NCI-H82 treated with DMSO at 0.1 percent for 48 hours (cell line): ENCODE measurements around the gene FNDC8.
"Not testable (repeated sequence)": the region's sequence is repeated elsewhere in the genome, so short reads cannot be mapped to it uniquely, and the experiment has no call there.

Experiments
- DNase-seq: peaks from one replicate; lab custom pipeline; 2025; ENCODE audit not compliant: unreplicated experiment; lab: John Stamatoyannopoulos, UW

FNDC8 gene

DNA sequence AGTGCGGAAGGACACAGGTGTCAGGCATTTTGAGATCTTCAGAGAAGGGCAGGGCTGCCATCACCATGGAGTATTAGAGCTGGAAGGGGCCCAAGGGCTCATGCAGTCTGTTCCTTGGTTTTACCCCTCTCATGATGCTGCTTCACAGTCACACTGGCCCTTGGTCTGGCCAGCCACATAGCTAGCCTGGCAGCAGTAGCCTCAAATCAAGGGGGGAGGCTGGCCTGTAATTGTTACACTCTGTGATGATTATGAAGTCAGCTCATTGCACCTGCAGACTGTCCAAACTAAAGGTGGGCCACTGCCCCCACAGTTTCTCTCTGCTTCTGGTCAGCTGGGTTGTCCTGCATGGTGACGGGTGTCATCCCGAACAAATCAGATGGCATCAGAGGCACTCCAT, at the start of gene FNDC8:
Gene FNDC8 (plus strand): TSS at position 301 of the 400 bp plus-strand sequence. CDS start 79 bp downstream, at position 380.
- DNase-seq: no peak

DNA sequence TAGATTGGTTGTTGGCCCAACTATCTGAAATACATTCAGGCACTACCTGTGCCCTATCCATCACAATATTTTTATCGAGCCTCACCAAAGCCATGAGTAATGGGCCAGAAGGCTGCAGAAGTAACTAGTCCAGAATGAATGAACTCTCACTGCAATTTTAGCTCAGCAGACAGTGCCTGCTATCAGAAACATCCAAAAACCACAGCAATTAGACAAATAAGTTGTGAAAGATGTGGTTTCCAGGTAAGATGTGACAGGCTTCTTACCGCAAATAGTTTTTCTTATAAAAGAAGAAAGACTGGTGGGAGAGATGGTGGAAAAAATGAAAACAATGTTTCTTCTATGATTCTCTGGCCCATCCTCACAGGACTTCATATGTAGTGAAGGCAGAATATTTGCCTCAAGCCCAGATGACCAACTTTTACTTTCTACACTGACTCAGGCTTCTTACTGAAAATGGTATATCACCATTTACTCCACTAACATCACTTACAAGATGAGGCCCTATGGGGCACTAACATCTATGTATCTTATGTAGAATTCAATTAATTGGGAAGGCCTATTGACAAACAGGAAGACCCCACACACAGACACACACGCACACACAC, 48.1 kb upstream of the FNDC8 start:
- DNase-seq: no peak

DNA sequence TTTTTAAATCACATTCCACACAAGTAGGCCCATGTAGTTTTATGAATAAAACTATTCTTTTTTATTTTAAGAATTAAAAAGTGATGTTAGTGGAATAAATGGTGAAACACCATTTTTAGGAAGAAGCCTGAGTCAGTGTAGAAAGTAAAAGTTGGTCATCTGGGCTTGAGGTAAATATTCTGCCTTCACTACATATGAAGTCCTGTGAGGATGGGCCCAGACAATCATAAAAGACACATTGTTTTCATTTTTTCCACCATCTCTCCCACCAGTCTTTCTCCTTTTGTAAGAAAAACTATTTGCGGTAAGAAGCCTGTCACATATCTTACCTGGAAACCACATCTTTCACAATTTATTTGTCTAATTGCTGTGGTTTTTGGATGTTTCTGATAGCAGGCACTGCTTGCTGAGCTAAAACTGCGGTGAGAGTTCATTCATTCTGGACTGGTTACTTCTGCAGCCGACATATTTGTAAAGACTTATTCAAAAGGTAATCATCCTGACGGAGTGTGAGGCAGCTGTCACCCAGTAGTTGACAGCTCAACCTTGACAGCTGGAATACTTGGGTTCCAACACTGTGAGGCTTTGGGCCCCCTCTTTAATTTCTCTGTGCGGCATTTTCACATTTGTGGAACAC, 47.3 kb upstream of the FNDC8 start:
- DNase-seq: no peak

DNA sequence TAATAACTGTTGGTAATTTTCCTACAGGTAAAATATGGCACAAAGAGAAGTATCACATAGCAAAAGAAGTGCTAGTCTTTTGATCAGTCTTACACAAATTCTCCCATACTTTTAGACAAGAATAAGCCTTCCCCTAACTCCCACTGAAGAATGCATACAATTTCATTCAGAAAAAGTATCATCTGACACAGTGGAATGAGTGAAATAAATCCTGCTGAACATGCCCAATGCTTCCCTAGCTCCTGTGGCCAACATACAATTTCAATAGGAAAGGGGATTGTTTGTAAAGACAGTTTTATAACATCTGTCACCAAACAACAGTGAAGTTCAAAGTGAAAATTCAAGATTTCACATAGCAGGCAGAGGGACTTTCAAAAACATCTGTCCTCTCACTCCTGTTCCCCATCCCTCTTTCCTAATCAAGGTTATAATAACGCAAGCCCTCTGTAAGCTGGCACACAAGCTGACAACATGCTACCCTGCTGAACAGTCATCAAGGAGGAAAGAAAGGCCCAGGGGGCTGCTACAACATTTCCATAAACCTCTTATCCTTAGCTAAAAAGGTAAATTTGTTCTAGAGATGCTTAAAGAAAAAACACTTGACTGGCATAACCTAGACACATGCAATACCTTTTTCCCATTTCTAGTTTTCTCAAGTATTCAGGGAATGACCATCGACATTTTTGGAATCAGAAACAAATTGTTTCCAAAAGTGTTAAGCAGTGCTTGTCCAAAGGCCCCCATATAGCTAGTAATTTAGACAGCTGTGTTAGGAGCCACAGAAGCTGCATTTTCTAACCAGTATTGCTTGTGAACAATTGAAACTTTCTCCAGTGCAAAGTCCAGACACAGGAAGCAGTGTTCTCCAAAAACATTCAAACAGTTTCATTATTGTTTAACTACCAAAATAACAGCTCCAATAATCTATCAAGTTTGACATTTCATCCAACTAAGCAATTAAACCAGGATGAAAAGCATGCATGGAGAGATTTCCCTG, 46.4 kb upstream of the FNDC8 start:
- DNase-seq: no peak

DNA sequence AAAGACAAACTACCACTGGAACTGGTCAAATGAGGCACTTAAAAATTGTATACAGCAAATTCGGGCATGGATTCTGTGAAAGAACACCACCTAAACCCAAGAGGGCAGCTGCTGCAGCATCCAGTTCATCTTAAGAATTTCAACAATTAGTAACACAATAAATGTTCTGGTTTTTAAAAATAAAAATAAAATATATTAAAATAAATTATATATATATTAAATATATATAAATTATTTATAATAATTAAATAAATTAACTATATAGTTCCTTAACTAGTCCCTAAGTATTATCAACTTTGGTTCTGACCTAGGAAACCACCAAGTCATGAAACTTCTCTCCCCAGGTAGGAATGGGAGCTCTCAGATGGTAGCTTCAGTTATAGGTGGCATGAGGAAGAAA, 44.5 kb upstream of the FNDC8 start:
- no peak for DNase-seq

DNA sequence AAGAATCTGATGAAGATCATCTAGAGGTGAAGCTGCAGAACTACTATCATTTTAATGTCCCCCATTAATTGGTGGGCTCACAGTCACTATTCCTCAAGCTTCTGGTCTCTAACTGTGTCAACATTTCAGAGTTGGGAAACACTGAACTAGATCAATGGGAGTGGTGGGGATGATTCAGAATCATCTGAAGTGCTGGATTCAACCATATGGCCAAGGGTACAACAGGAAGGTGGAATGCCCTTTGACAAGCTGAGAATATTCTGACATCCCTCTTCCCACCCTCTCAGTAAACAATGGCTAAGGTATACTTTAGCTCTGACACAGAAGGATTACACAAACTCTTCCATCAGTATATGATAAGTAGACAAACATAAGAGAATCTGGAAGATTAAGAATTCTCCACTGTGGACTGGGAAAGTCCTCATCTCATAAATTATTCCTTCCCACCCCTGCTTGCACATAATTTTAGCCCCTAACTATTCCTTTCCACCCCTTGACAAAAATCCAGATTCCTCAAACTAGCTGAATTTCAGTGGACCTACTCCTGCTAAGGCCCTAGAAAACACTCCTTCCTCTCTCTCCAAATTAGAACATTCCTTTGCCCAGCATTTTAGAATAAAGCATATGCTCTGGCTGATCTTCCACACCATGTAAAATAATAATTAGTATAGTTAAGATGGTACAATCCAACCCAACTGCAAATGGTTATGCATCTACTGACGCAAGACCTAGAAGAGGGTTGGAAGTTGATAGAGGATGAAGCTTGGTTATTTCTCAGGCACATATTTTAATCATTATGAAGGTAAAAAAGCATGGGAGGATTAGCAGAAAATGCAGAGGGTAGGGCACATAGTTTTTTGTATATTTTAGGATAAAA, 41.6 kb upstream of the FNDC8 start:
- no peak for DNase-seq

DNA sequence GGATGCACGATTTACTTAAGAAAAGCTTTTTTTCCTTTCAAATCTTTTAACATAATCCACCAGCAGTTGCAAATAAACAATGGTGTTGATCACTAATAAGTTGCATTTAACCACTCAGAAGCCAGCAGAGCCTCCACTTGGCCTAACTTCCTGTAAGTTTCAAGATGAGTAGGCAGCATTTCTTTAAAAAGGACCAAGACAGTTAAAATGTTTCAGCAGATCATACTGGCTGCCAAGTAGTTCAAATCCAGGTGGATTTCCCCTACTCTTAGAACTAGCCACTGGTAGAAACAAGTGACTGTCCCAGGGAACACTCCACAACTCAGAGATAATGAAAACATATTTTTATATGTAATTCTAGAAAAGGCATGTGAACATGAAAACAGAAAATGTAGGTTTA, 40.9 kb upstream of the FNDC8 start:
- no peak for DNase-seq

DNA sequence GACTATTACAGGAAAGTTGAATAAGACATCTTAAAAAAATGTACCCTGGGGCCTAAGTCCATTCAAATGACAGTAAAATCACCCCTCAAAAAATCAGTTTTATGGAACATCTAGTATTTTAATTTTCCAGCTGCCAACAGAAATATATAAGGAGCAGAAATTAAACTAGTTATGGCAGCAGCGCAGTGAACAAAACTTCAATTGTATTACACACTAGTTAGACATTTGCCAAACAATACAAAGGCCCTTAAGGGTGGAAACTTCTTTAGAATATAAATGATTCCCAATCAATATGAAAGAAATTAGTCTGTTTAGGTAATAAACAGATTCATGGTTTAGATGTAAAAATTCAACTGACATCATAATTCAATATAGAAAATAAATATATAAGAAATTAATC, 39.8 kb upstream of the FNDC8 start:
- no peak for DNase-seq

DNA sequence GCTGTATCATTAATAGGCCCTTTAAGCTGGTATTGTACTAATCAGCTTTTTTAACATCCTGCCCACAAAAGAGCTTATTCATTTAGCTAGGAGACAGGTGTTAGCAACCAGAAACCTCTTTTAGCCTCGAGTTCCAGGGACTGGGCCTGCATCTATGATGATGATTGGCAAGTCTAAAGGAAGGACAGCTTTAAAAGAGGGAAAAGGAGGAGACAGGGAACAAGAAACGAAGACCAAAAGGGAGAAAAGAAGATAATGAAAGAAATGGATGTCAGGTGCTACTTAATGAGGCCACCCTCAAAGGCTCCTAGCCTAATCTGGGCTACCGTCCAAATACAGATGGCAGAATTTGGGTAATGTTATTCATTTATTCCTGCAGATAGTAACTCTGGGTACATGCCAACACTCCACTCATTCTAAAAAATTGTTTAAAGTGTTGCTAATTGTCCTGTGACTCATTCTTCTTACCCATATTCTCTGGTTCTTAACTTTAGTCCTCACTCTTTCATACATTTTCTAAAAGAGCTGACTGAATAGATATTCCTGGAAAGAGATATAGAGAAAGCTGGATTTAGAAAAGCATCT, 39.2 kb upstream of the FNDC8 start:
- peak; percentile 84 for DNase-seq

DNA sequence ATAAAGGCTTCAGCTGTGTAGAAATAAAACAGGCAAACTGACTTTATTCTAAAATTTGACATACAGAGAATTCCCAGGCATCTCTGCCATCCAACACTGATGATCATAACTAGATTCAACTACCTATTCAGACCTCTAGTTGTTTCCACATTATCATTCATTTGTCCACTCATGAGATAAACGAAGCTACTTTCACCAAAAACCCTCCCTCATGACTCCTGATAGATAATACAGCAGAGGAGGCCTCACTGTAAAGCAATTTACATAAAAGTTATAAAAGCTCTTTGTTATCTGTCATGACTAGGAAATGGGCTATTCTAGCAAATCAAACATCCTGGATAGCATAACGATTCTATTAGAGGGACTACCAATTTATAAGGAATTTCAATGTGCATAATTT, 38.3 kb upstream of the FNDC8 start:
- no peak for DNase-seq

DNA sequence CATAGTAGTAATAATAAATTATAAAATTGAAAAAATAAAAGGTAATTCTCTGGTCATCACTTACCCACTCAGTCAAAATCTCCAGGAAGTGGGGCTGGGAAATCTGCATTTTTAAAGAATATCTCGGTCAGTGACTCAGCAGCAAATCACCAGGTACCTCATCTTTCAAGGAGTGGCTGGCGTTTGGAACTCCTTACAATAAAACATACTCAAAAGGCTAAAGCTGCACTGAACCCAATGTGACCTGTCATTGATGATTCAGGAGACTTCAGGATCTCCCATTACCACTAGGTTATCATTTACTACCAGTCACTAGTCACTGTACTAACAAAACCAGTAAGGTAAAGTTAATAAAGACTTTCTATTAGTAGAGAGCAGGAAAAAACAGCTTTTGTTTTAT, 36.4 kb upstream of the FNDC8 start:
- DNase-seq: no peak

DNA sequence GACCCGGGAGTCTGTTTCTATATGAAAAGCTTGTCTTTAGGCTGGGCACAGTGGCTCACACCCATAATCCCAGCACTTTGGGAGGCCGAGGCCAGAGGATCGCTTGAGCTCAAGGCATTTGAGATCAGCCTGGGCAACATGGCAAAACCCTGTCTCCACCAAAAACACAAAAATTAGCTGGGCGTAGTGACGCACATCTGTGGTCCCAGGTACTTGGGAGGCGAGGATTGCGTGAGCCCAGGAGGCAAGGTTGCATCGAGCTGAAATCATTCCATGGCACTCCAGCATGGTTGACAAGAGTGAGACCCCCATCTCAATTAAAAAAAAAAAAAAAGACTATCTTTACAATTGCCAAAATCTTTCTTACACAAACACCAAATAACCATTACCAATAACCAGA, 35.3 kb upstream of the FNDC8 start:
- no peak for DNase-seq

DNA sequence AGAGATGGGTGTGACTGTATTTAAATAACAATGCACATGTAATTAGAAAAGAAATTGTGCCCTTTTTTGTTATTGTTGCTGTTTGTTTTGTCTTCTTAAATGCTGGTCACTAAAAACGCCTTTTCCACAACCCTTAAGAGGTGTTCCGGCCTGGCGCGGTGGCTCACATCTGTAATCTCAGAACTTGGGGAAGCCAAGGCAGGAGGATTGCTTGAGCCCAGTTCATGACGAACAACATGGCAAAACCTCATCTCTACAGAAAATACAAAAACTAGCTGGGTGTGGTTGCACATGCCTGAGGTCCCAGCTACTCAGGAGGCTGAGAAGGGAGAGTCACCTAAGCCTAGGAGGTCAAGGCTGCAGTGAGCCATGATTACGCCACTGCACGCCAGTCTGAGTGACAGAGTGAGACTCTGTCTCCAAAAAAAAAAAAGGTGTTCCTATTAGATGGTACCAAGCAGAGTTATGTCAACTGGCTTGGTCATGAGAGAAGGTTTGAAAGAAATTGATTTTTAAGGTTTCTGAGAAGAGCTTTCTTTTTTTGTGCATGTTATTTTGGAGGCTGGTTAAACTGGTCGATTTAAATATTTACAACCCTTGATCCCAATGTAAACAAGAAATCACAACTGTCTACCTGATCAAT, 34.4 kb upstream of the FNDC8 start:
- no peak for DNase-seq

DNA sequence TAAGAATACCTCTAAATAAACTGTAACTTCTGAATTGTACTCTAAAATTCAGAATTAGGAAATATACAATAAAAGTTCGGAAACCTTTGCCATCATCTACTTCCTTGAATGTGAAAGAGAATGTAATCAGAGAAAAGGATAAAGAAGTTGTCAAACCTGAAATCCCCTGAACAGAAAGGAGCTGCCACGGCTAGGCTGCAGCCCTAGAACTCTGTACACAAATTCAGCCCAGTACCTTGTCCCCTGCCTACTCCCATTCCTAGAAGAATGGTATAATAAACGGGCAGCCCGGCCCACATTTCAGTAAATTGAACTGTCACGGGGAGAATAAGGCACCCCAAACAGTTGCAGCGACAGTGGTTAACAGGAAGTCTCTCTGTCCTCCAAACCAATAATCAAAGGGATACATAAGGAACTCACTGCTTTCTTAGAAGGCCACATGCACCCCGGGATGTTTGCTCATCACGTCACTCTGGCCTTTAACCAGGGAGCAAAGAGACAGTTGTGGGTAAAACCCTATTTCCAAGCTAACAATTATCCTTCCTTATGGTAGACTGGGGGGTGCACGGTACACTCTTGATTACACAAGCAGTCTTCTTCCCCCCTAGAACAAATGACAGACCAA, 33.6 kb upstream of the FNDC8 start:
- no peak for DNase-seq

DNA sequence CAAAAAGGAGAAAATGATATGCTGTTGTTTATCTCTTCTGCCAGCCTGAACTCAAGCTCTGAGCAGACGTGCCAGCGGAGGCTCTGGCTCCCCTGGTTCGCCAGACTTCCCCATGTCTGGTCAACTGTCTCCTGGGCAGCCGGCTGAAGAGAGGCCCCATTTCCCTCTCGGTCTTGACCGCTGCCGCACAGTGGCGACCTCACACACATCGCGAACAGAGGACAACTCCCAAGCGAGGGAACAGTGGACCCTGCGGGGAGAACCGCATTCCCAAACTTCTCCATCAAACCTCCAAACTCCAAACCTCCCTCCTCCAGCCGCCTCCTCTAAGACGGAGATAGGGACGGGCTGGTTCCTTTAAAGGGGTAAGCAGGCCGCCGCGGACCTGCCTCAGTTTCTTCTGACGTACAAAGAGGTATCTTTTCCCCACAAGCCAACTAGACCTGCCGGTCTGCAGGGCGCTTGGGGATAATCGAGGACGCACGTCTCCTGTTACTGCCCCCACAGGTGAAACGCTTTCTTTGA, 33.0 kb upstream of the FNDC8 start:
- no peak for DNase-seq

DNA sequence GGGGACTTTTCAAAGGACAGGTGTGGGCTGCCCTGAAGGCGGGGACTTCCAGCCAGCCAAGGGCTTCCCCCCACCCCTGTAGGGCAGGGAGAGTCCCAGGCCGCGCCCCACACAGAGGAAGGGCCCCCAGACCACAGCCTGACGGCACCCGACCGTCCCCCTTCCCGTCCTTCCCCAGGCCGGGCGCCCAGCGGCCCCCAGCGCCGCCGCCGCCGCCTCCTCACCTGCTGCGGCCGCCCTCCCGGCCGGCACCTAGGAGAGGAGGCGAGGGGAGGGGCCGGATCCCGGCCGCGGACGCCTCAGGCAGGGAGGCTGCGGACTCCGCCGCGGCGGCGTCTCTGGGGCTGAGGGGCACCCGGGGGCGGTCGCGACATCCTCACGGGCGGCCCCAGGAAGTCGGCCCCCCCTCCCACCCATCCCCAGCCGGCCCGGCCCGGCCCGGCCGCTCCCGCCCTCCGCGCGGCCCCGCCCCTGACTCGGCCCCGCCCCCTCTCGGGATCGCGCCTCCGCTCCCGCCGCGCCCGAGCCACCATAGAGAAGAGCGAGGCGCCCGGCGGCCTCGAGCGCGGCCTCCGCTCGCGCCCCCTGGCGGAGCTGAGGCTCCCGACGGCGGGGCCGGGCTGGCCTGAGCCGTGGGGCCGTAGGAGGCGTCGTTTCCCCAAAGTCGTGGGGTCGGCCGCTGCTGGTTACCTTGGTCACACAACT, 32.4 kb upstream of the FNDC8 start:
- peak; percentile 37 for DNase-seq

DNA sequence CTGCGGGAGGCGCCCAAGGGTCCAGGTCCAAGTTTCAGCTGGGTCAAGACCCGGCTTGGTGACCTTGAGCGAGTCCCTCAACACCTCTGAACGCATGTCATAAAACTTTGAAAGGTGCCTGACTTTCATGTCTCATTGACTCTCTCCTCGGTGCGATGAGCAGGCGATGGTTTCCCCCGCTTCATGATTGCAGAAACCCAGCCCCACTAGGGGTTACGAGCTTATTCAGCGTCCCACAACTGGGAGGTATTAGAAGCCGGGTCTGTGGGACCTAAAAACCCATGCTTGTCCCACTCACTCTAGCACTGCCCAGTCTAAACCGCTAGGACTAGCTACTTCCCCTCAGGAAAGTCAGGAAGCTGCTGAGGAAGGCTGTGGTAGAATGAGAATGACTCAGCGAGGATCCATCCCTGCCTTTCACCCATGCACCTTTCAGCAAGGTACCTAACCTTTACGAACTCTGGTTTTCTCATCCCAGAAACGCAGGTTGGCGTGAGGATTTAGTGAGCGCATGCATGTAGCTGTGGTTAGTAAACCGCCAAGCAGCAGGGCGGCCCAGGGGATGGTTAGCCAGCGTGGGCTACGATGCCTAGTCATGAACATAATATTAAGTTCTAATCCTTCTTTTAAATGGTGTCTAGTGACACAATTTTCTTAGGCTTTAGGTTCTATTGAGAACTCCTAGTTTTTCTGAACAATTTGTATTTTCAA, 31.7 kb upstream of the FNDC8 start:
- no peak for DNase-seq

DNA sequence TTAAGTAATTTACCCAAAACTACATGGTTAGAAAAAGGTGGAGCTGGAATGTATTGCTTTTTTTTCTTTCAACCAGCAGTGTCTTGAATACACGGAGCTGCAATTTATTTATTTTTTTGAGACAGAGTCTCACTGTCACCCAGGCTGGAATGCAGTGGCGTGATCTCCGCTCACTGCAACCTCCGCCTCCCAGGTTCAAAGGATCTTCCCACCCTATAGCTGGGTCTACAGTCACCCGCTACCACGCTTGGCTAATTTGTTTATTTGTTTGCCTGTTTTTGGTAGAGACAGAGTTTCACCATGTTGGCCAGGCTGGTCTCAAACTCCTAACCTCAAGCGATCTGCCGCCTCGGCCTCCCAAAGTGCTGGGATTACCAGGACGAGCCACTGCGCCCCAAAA, 30.7 kb upstream of the FNDC8 start:
- DNase-seq: not testable (repeated sequence)
